ENCODE data around the gene ISG20. TPM values are rescaled to one million over a fixed set of nuclear protein-coding genes. Genes with fewer than 3 reads are reported as not detected.
A peak's percentile ranks its signal among the peaks of the same experiment; 100 is the strongest.

ISG20 gene
- total RNA-seq, 1 experiment from 2014 or later, result 75.6 TPM

GRCh38 chr15:88656760-88657221 is 18.0 kb downstream of the ISG20 start:
- no peaks in the 10 kb centered on the region for H3K27me3 Mint-ChIP-seq (ENCODE audit: unreplicated experiment)
- peaks cover 34% of the 10 kb centered on the region for H3K4me1 Mint-ChIP-seq (ENCODE audit: low read depth, unreplicated experiment)
- peaks cover 21% of the 10 kb centered on the region for H3K36me3 Mint-ChIP-seq (ENCODE audit: insufficient read depth, unreplicated experiment)
- H3K9me3 Mint-ChIP-seq (ENCODE audit: low read depth, unreplicated experiment), result no peaks in the 10 kb centered on the region
- intact Hi-C loops (cut with micrococcal nuclease; ENCODE audit: unreplicated experiment), result loop anchor here (1.0 to 5.0 kb wide), 4 partner anchors 34 to 241 kb away; partner anchors contain the start of genes AEN and HAPLN3
- H3K4me3 Mint-ChIP-seq (ENCODE audit: low read depth, unreplicated experiment), result no peak overlapping the region
- H3K27ac Mint-ChIP-seq (ENCODE audit: unreplicated experiment), result no peak overlapping the region
- no peak for TF ChIP-seq CTCF (IDR thresholded peaks at IDR 0.05; ENCODE audit: unreplicated experiment)
- no peak for DNase-seq
- CTCF ChIA-PET, result interaction anchor here (0.5 to 1.3 kb wide), 5 partner anchors 8 to 401 kb away, joined by 3 to 5 read pairs (median 3); no protein-coding TSS in a partner anchor
- no TSS peak for BruUV-seq (replicated peaks)

GRCh38 chr15:88657326-88658069 is 18.7 kb downstream of the ISG20 start:
- DNase-seq, result peak; percentile 59

GRCh38 chr15:88658070-88658965 is 19.5 kb downstream of the ISG20 start:
- Mint-ChIP-seq H3K9me3 (ENCODE audit: low read depth, unreplicated experiment) (no peaks in the 10 kb centered on the region), H3K4me3 (ENCODE audit: low read depth, unreplicated experiment) (no peak overlapping the region), H3K27ac (ENCODE audit: unreplicated experiment) (peak overlapping the region; percentile 81), H3K4me1 (ENCODE audit: low read depth, unreplicated experiment) (peaks cover 34% of the 10 kb centered on the region), H3K36me3 (ENCODE audit: insufficient read depth, unreplicated experiment) (peaks cover 17% of the 10 kb centered on the region), H3K27me3 (ENCODE audit: unreplicated experiment) (no peaks in the 10 kb centered on the region)
- CTCF ChIA-PET, result interaction anchor here (0.5 to 1.3 kb wide), 6 partner anchors 9 to 919 kb away, joined by 3 to 5 read pairs (median 3); no protein-coding TSS in a partner anchor
- no TSS peak for BruUV-seq (replicated peaks)
- TF ChIP-seq CTCF (IDR thresholded peaks at IDR 0.05; ENCODE audit: unreplicated experiment), result no peak
- DNase-seq, result no peak
- intact Hi-C loops (cut with micrococcal nuclease; ENCODE audit: unreplicated experiment), result loop anchor here (5.0 kb wide), 2 partner anchors 36 to 239 kb away; partner anchors contain the start of genes AEN and HAPLN3

More at GRCh38 chr15:88657326-88658069, 18.7 kb downstream of the ISG20 start:
- no TSS peak for BruUV-seq (replicated peaks)
- H3K27me3 Mint-ChIP-seq (ENCODE audit: unreplicated experiment), result no peaks in the 10 kb centered on the region
- no peak overlapping the region for H3K4me3 Mint-ChIP-seq (ENCODE audit: low read depth, unreplicated experiment)
- TF ChIP-seq CTCF (IDR thresholded peaks at IDR 0.05; ENCODE audit: unreplicated experiment), result peak; percentile 95
- CTCF ChIA-PET, result interaction anchor here (0.5 to 1.3 kb wide), 7 partner anchors 9 to 920 kb away, joined by 3 to 5 read pairs (median 3); no protein-coding TSS in a partner anchor
- H3K36me3 Mint-ChIP-seq (ENCODE audit: insufficient read depth, unreplicated experiment), result peaks cover 21% of the 10 kb centered on the region
- no peaks in the 10 kb centered on the region for H3K9me3 Mint-ChIP-seq (ENCODE audit: low read depth, unreplicated experiment)
- H3K4me1 Mint-ChIP-seq (ENCODE audit: low read depth, unreplicated experiment), result peaks cover 34% of the 10 kb centered on the region
- intact Hi-C loops (cut with micrococcal nuclease; ENCODE audit: unreplicated experiment), result loop anchor here (1.0 to 5.0 kb wide), 4 partner anchors 35 to 240 kb away; partner anchors contain the start of genes AEN and HAPLN3
- H3K27ac Mint-ChIP-seq (ENCODE audit: unreplicated experiment), result no peak overlapping the region
